ENCODE data around the gene C7orf25.
"Not testable (repeated sequence)": the region's sequence is repeated elsewhere in the genome, so short reads cannot be mapped to it uniquely, and the experiment has no call there.

Gene C7orf25

DNA sequence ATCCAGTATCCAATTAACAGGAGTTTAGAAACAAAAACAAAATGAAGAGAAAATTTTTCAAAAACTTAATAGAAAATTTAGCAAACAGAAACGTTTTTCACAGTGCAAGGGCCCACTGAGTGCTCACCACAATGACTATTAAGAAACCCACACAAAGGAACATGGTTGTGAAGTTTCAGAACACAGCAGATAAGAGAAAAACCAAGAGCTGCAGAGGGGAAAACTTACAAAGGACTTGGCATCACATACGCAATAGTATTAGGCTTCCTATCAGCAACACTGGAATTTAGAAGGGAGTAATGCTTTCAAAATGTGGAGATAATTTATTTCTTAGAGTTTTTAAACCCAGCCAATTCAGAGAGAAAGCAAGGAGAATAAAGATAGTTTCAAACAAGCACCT is 1.7 kb upstream of the C7orf25 start:
- peak overlapping the region; percentile 77 for H3K4me3 Mint-ChIP-seq
- H3K4me1 Mint-ChIP-seq (ENCODE audit: low read depth) = peaks cover 56% of the 10 kb centered on the region
- H3K27ac Mint-ChIP-seq = peak overlapping the region; percentile 93
- peaks cover 6% of the 10 kb centered on the region for H3K36me3 Mint-ChIP-seq
- no peaks in the 10 kb centered on the region for H3K9me3 Mint-ChIP-seq (ENCODE audit: low read depth)
- H3K27me3 Mint-ChIP-seq = no peaks in the 10 kb centered on the region

DNA sequence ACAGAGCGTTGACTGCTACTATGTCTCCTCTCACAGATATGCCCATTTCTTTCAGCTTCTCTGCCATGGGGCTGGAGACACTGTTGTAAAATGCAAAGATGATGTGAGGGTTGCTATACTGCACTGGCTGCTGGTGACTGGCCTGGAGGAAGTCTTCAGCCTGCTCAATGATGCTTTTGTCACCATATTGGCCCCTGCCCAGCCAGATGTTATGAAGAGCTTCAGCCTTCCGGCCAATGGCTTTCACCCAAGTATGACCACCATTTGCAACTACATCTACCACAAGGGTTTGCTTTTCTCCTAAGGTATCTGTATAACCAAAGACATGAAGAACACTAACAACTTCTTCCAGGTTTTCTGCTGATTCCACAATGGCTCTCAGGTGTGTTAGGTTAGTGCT is 1.6 kb downstream of the C7orf25 start:
- no peaks in the 10 kb centered on the region for H3K27me3 Mint-ChIP-seq
- no peak overlapping the region for H3K27ac Mint-ChIP-seq
- no peaks in the 10 kb centered on the region for H3K9me3 Mint-ChIP-seq (ENCODE audit: low read depth)
- peaks cover 3% of the 10 kb centered on the region for H3K36me3 Mint-ChIP-seq
- peaks cover 55% of the 10 kb centered on the region for H3K4me1 Mint-ChIP-seq (ENCODE audit: low read depth)
- H3K4me3 Mint-ChIP-seq = peak overlapping the region; percentile 95

DNA sequence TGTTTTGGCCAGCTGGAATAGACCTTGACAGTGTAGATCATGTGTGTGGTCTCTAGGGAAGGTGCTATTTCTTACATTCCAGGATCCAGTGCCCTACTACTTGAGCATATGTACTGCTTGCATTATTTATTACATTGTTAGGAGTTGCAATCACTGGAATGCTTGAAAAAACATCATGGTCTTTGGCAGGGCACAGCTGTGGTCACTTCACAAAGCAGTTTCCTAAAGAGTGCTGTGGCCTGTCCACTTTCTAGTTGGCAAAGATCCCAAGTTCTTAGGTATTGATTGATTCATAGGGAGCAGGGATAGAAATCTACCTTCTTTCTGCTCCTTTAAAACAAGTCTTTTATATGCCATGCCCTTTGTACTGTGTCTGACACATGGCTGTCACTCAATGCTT is 4.6 kb downstream of the C7orf25 start:
- peaks cover 25% of the 10 kb centered on the region for H3K4me1 Mint-ChIP-seq (ENCODE audit: low read depth)
- no peaks in the 10 kb centered on the region for H3K9me3 Mint-ChIP-seq (ENCODE audit: low read depth)
- H3K36me3 Mint-ChIP-seq = no peaks in the 10 kb centered on the region
- no peak overlapping the region for H3K4me3 Mint-ChIP-seq
- H3K27me3 Mint-ChIP-seq = no peaks in the 10 kb centered on the region
- H3K27ac Mint-ChIP-seq = no peak overlapping the region

DNA sequence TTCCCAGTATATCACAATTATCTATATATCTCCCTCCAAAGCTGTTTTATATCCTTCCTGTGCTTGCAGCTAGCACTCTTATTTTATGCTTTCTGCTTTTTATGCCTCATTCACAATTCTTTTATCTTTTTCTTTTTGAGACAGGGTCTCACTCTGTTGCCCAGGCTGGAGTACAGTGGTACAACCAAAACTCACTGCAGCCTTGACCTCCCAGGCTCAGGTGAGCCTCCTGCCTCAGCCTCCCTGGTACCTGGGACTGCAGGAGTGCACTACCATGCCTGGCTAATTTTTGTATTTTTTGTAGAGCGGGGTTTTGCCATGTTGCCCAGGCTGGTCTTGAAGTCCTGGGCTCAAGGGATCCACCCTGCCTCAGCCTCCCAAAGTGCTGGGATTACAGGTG is 5.7 kb downstream of the C7orf25 start:
- Mint-ChIP-seq H3K27me3 (no peaks in the 10 kb centered on the region), H3K27ac (no peak overlapping the region), H3K4me3 (no peak overlapping the region), H3K4me1 (ENCODE audit: low read depth) (peaks cover 19% of the 10 kb centered on the region), H3K36me3 (no peaks in the 10 kb centered on the region), H3K9me3 (ENCODE audit: low read depth) (no peaks in the 10 kb centered on the region)

DNA sequence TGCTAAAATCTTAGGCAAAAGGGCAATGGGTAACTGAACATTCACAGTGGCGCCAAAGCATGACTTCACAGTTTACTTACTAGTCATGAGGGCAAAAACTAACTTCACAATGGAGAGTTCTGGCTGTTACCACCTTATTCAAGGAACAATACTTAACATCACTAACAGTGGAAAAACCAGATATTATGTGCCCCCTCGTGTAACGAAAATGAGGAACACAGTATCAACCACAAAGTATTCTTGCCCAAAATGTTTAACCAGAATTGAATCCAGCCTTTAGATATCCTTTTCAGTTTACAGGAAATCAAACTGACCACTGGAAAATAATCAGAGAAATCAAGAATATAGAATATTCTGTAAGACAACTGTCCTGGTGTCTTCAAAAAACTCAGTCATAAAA is 9.5 kb downstream of the C7orf25 start:
- Mint-ChIP-seq H3K4me1 (ENCODE audit: low read depth) (peaks cover 2% of the 10 kb centered on the region), H3K9me3 (ENCODE audit: low read depth) (peaks cover 9% of the 10 kb centered on the region), H3K4me3 (no peak overlapping the region), H3K27me3 (no peaks in the 10 kb centered on the region), H3K27ac (no peak overlapping the region), H3K36me3 (peaks cover 2% of the 10 kb centered on the region)

DNA sequence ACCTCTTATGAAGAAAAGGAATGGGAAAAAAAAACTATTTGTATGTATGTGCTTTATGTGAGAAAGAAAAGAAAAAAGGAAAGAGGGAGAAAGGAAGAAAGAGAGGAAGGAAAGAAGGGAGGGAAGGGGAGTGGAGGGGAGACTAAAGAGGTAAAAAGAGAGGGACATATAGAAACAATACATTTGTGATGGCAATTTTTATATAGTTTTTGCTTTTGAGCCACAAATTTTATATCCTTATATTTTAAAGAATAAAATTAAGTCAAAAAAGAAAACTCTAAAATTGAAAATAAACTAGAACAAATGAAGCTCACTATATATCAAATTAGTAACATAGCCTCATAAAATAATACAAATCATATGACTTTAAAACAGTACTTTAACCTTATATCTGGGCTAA is 11.0 kb downstream of the C7orf25 start:
- Mint-ChIP-seq H3K4me1 (ENCODE audit: low read depth) (peaks cover 2% of the 10 kb centered on the region), H3K36me3 (peaks cover 9% of the 10 kb centered on the region), H3K27me3 (no peaks in the 10 kb centered on the region), H3K27ac (no peak overlapping the region), H3K4me3 (no peak overlapping the region), H3K9me3 (ENCODE audit: low read depth) (peaks cover 9% of the 10 kb centered on the region)

DNA sequence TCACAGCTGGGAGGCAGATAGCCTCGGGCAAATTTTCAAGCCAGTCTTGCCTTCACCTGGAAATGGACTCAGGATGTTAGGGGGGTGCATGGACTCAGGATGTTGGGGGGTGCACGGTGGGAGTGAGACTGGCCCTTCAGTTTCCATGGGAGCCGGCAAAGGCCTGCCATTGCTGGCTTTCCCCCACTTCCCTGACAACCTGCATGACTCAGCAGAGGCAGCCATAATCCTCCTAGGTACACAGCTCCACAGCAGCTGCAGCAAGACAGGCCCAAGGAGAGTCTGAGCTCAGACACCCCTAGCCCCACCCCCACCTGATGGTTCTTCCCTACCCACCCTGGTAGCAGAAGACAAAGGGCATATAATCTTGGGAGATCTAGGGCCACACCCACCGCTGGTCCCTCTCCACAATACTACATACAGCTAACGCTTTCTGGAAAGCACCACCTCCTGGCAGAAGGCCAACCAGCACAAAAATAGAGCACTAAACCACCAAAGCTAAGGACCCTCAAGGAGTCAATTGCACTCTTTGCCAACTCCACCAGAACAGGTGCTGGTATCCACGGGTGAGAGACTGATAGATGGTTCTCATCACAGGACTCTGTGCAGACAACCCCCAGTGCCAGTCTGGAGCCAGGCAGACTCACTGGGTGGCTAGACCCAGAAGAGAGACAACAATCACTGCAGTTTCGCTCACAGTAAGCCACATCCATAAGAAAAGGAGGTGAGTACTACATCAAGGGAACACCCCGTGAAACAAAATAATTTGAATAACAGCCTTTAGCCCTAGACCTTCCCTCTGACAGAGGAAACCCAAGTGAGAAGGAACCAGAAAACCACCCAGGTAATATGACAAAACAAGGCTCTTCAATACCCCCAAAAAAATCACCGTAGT is 18.3 kb downstream of the C7orf25 start:
- Mint-ChIP-seq H3K27ac (no peak overlapping the region), H3K9me3 (ENCODE audit: low read depth) (peaks cover 24% of the 10 kb centered on the region), H3K4me1 (ENCODE audit: low read depth) (peaks cover 7% of the 10 kb centered on the region), H3K36me3 (peaks cover 26% of the 10 kb centered on the region), H3K4me3 (no peak overlapping the region), H3K27me3 (no peaks in the 10 kb centered on the region)

DNA sequence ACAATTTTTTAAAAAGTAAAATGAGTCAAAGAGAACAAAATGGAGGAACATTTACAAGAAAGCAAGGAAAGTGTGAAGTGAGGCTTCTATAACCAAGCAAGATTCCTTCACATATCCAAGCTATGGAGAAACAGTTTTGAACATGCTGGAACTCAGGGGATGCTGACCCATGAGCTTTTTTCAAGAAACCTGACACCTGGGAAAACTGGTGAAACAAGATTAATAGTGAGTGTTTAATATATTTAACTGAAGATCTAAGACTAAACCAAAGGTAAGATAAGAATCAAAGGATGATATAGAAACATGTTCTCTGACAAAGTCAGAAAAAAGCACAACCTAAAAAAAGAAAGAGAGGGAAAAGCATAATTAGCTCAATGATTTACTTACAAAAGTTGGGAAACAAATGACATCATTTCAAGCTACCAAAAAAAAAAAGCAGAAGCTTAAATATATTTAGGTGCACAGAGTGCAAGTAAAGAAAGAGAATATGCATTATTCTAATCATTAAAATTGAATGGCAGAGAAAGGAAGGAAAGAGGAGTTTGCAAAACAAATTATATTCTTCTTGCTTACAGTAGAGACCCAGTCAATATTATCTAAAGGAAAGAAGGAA is 24.9 kb downstream of the C7orf25 start:
- H3K4me3 Mint-ChIP-seq = peak overlapping the region; percentile 89
- no peaks in the 10 kb centered on the region for H3K27me3 Mint-ChIP-seq
- H3K4me1 Mint-ChIP-seq (ENCODE audit: low read depth) = peaks cover 21% of the 10 kb centered on the region
- no peaks in the 10 kb centered on the region for H3K9me3 Mint-ChIP-seq (ENCODE audit: low read depth)
- H3K36me3 Mint-ChIP-seq = no peaks in the 10 kb centered on the region
- H3K27ac Mint-ChIP-seq = peak overlapping the region; percentile 55

DNA sequence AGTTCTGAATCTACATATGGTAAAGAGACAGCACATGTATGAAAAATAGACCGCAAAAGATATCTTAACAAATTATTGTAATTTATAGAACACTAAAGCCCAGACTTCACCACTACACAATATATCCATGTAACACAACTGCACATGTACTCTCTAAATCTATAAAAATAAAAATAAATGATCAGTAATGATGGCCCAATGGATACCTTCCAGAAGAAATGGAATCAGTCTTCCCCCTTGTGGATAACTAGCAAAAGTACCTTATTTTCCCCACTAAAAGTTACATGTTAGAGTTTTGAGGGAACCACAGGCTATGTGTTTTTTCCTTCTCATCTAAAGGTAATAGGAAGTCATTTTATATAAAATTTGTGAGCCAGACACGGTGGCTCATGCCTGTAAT is 25.7 kb downstream of the C7orf25 start:
- H3K4me3 Mint-ChIP-seq = no peak overlapping the region
- H3K27ac Mint-ChIP-seq = no peak overlapping the region
- H3K27me3 Mint-ChIP-seq = no peaks in the 10 kb centered on the region
- no peaks in the 10 kb centered on the region for H3K9me3 Mint-ChIP-seq (ENCODE audit: low read depth)
- H3K36me3 Mint-ChIP-seq = no peaks in the 10 kb centered on the region
- H3K4me1 Mint-ChIP-seq (ENCODE audit: low read depth) = peaks cover 21% of the 10 kb centered on the region

DNA sequence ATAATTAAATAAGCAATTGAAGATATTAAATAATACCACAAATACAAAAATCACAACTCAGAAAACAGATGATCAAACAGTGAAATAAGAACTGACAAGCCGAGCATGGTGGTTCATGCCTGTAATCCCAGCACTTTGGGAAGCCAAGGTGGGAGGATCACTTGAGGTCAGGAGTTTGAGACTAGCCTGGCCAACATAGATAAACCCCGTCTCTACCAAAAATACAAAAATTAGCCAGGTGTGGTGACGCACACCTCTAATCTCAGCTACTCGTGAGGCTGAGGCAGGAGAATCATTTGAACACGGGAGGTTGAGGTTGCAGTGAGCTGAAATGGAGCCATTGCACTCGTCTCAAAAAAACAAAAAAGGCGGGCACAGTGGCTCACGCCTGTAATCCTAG is 26.7 kb downstream of the C7orf25 start:
- H3K4me1 Mint-ChIP-seq (ENCODE audit: low read depth) = peaks cover 21% of the 10 kb centered on the region
- not testable (repeated sequence) for H3K9me3 Mint-ChIP-seq (ENCODE audit: low read depth); H3K4me3 Mint-ChIP-seq; H3K27ac Mint-ChIP-seq; H3K36me3 Mint-ChIP-seq; H3K27me3 Mint-ChIP-seq

DNA sequence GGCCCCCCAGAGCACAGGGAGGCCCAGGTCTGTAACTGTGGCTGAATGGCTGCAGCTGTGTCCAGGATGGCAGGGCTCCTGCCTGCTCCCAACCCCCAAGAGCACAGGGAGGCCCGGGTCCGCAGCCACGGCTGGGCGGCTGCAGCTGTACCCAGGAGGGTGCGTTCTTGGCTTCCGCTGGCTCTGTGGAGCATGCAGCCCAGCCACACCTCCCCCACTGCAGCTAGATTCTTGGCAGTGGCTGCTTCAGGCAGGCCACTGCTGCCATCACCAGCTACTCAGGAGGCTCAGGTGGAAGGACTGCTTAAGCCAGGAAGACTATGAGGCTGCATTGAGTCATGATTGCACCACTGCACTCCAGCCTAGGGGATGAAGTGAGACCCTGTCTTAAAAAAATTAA is 27.9 kb downstream of the C7orf25 start:
- Mint-ChIP-seq H3K27me3 (no peaks in the 10 kb centered on the region), H3K36me3 (no peaks in the 10 kb centered on the region), H3K27ac (no peak overlapping the region), H3K9me3 (ENCODE audit: low read depth) (no peaks in the 10 kb centered on the region), H3K4me3 (no peak overlapping the region), H3K4me1 (ENCODE audit: low read depth) (peaks cover 18% of the 10 kb centered on the region)

DNA sequence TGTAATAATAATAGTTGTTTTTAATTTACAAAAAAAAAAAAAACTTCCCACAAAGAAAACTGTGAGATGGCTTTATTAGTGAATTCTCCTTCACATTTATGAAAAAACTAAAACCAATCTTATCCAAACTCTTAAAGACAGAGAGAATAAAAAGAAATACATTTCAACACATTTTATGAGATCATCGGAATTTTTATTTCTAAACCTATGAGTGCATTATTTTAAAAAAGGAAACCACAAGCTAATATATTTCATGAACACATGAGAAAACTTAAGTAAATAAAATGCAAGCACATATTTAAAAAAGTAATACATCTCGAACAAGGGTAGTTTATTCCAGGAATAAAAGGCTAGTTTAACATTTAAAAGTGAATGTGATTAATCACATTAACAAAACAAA is 31.5 kb downstream of the C7orf25 start:
- Mint-ChIP-seq H3K36me3 (no peaks in the 10 kb centered on the region), H3K27ac (no peak overlapping the region), H3K4me1 (ENCODE audit: low read depth) (no peaks in the 10 kb centered on the region), H3K27me3 (no peaks in the 10 kb centered on the region), H3K9me3 (ENCODE audit: low read depth) (no peaks in the 10 kb centered on the region), H3K4me3 (no peak overlapping the region)

DNA sequence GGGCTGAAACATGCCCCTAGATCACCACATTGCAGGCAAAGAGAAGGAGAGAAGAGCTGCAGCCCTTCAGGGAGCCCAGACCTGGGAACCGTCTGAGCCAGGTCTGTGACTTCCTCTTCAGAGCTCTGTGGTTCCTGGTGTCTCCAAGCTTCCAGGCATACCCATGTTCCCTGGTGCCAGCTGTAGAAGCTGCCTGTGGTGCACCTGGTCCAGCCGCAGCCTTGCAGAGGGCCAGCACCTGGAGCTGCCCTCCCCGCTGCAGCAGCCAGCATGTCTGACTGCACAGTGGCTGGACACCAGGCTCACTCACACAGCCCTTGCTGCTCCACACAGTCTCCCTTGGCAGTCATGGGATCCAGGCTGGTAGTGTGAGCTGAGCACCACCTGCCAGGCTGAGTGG is 33.6 kb downstream of the C7orf25 start:
- Mint-ChIP-seq H3K27ac (no peak overlapping the region), H3K4me3 (no peak overlapping the region), H3K4me1 (ENCODE audit: low read depth) (no peaks in the 10 kb centered on the region), H3K36me3 (no peaks in the 10 kb centered on the region), H3K9me3 (ENCODE audit: low read depth) (no peaks in the 10 kb centered on the region), H3K27me3 (no peaks in the 10 kb centered on the region)

DNA sequence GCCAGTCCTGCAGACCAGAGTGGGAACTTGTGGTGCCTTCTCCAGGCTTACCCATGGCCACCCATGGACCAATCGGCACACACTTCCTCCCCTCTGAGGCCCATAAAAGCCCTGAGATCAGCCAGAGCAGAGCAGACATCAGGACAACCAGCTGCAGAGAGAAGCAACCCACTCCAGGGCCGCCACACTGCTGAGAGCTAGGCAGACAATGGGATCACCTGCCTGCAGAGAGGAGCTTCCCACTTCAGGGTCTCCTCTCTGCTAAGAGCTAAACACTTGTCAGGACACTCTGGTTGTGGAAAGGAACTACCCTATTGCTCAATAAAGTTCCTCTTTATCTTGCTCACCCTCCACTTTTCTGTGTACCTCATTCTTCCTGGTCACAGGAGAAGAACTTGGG is 34.0 kb downstream of the C7orf25 start:
- Mint-ChIP-seq H3K9me3 (ENCODE audit: low read depth) (no peaks in the 10 kb centered on the region), H3K36me3 (no peaks in the 10 kb centered on the region), H3K4me1 (ENCODE audit: low read depth) (no peaks in the 10 kb centered on the region), H3K27ac (no peak overlapping the region), H3K4me3 (no peak overlapping the region), H3K27me3 (no peaks in the 10 kb centered on the region)

DNA sequence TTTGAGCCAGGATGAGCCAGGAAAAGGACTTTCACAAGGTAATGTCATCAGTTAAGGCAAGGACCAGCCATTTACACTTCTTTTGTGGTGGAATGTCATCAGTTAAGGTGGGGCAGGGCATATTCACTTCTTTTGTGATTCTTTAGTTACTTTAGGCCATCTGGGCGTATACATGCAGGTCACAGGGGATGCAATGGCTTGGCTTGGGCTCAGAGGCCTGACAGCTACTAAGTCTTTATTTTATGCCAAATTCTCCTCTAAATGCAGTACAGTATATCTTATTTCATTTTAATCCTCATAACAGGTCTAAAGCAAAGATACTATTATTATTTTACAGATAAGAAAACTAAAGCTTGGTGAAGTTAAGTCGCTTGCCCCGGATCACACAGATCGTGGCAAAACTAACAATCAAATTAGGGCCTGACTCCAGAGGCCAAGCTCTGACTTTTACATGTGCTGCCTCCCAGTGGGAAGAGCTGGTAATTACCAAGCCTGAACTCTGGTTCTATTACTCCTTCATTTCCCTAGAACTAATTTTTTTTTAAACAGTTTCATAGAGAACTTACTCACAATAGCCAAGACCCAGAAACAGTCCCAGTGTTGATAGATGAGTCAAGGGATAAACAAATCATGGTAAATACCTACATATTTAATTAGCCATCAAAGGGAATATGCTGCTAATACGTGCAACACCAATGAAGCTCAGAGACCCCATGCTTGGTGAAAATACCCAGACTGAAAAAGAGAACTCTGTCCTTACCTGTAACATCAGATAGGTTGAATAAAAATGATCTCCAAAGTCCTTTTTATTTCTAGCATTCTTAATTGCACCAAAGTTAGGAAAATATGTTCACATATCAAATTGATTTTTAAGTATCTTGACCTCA is 35.4 kb downstream of the C7orf25 start:
- Mint-ChIP-seq H3K27me3 (no peaks in the 10 kb centered on the region), H3K27ac (no peak overlapping the region), H3K4me3 (no peak overlapping the region)

More for the DNA sequence above, 35.4 kb downstream of the C7orf25 start:
- Mint-ChIP-seq H3K4me1 (ENCODE audit: low read depth) (no peaks in the 10 kb centered on the region), H3K36me3 (no peaks in the 10 kb centered on the region), H3K9me3 (ENCODE audit: low read depth) (no peaks in the 10 kb centered on the region)
